HG03521 (cell line): ENCODE measurements around the gene CBLN3.

Experiments used
- ATAC-seq: cut with Tn5 transposase; IDR thresholded peaks from one replicate; pipeline ENCODE4 v1.9.1; 2021; ENCODE audit warnings: mild to moderate bottlenecking, moderate library complexity; ENCODE audit not compliant: unreplicated experiment

CBLN3 gene

GRCh38 chr14:24426912-24427536 is 2.4 kb downstream of the CBLN3 start:
- ATAC-seq, result no peak

GRCh38 chr14:24426150-24426911 is 3.1 kb downstream of the CBLN3 start:
- ATAC-seq, result no peak

GRCh38 chr14:24425704-24426103 is 3.8 kb downstream of the CBLN3 start:
- no peak for ATAC-seq

- ATAC-seq, result no peak
Observed at GRCh38 chr14:24422694-24423601, 6.5 kb downstream of the CBLN3 start.

GRCh38 chr14:24422261-24422660 is 7.2 kb downstream of the CBLN3 start:
- no peak for ATAC-seq

GRCh38 chr14:24418492-24418873 is 11.0 kb downstream of the CBLN3 start:
- no peak for ATAC-seq

GRCh38 chr14:24417832-24418491 is 11.5 kb downstream of the CBLN3 start:
- no peak for ATAC-seq

GRCh38 chr14:24416932-24417619 is 12.4 kb downstream of the CBLN3 start:
- no peak for ATAC-seq

GRCh38 chr14:24416254-24416931 is 13.1 kb downstream of the CBLN3 start:
- ATAC-seq, result no peak

- ATAC-seq, result no peak
Observed at GRCh38 chr14:24415421-24416253, 13.8 kb downstream of the CBLN3 start.

- no peak for ATAC-seq
Observed at GRCh38 chr14:24414732-24415420, 14.6 kb downstream of the CBLN3 start.

GRCh38 chr14:24414077-24414476 is 15.4 kb downstream of the CBLN3 start:
- no peak for ATAC-seq

- no peak for ATAC-seq
Observed at GRCh38 chr14:24411443-24412389, 17.8 kb downstream of the CBLN3 start.

- no peak for ATAC-seq
Observed at GRCh38 chr14:24409956-24410355, 19.5 kb downstream of the CBLN3 start.

- no peak for ATAC-seq
Observed at GRCh38 chr14:24409192-24409591, 20.3 kb downstream of the CBLN3 start.

- no peak for ATAC-seq
Observed at GRCh38 chr14:24408764-24409163, 20.7 kb downstream of the CBLN3 start.

GRCh38 chr14:24407608-24408325 is 21.7 kb downstream of the CBLN3 start:
- ATAC-seq, result no peak
